ENCODE data around the gene ZBTB39. TPM values are rescaled to one million over a fixed set of nuclear protein-coding genes. Genes with fewer than 3 reads are reported as not detected.

Gene ZBTB39
- total RNA-seq, 1 donor from 2014 or later, result 4.7 TPM

DNA sequence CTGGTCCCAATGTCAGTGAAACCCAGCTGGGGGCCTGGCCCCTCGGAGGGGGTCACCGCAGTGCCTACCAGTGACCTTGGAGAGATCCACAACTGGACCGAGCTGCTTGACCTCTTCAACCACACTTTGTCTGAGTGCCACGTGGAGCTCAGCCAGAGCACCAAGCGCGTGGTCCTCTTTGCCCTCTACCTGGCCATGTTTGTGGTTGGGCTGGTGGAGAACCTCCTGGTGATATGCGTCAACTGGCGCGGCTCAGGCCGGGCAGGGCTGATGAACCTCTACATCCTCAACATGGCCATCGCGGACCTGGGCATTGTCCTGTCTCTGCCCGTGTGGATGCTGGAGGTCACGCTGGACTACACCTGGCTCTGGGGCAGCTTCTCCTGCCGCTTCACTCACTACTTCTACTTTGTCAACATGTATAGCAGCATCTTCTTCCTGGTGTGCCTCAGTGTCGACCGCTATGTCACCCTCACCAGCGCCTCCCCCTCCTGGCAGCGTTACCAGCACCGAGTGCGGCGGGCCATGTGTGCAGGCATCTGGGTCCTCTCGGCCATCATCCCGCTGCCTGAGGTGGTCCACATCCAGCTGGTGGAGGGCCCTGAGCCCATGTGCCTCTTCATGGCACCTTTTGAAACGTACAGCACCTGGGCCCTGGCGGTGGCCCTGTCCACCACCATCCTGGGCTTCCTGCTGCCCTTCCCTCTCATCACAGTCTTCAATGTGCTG lies 11.0 kb downstream of the ZBTB39 start:
- TF ChIP-seq CTCF (conservative IDR thresholded peaks at IDR 0.05; ENCODE audit: low read depth, low read length), result no peak
- H3K4me3 ChIP-seq (ENCODE audit: low read depth, low read length), result no peak overlapping the region
- DNase-seq (ENCODE audit: low read depth), result no peak

GRCh38 chr12:56994231-56994746 lies 12.1 kb downstream of the ZBTB39 start:
- TF ChIP-seq CTCF (conservative IDR thresholded peaks at IDR 0.05; ENCODE audit: low read depth, low read length), result no peak
- H3K4me3 ChIP-seq (ENCODE audit: low read depth, low read length), result no peak overlapping the region
- no peak for DNase-seq (ENCODE audit: low read depth)

- H3K4me3 ChIP-seq (ENCODE audit: low read depth, low read length), result no peak overlapping the region
- no peak for DNase-seq (ENCODE audit: low read depth)
- no peak for TF ChIP-seq CTCF (conservative IDR thresholded peaks at IDR 0.05; ENCODE audit: low read depth, low read length)
Observed at GRCh38 chr12:56993346-56993745, 13.0 kb downstream of the ZBTB39 start.

DNA sequence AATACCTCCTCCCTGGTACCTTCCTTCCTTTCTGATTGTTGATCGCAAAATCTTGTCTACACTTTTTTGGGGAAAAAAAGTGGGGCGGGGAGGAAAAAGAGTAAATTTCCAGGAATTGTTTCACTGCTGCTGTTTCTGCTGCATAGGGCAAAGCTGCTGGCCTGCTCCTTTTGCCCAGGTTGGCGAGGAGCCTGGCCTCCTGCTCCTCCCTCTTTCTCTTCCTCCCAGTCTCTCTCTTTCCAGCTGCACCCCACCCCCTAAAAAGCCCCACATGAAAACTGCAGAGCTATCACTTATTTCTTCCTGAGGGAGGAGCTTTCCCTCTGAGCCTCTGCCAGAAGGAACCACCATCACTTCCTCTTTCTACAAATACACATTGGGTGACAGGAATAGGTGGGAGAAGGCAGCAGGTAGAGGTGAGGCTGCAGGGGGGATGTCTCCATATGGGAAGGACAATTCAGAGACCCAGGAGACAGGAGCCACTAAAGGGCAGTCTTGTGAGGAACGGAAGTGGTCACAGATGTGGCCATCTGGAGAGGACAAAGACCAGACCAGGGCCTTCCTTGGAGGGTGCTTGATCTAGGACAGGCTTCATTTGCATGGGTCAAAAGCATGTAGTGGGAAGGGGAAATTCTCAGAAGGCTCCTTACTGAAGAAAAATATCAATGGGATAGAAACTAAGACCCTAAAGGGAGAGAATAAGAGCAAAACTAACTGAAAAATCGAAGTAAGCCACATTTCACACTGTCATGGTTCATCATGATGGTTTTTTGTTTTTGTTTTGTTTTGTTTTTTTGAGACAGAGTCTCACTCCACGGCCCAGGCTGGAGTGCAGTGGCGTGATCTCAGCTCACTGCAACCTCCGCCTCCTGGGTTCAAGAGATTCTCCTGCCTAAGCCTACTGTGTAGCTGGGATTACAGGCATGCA lies 14.8 kb downstream of the ZBTB39 start:
- DNase-seq (ENCODE audit: low read depth), result no peak
- H3K4me3 ChIP-seq (ENCODE audit: low read depth, low read length), result no peak overlapping the region
- TF ChIP-seq CTCF (conservative IDR thresholded peaks at IDR 0.05; ENCODE audit: low read depth, low read length), result no peak

DNA sequence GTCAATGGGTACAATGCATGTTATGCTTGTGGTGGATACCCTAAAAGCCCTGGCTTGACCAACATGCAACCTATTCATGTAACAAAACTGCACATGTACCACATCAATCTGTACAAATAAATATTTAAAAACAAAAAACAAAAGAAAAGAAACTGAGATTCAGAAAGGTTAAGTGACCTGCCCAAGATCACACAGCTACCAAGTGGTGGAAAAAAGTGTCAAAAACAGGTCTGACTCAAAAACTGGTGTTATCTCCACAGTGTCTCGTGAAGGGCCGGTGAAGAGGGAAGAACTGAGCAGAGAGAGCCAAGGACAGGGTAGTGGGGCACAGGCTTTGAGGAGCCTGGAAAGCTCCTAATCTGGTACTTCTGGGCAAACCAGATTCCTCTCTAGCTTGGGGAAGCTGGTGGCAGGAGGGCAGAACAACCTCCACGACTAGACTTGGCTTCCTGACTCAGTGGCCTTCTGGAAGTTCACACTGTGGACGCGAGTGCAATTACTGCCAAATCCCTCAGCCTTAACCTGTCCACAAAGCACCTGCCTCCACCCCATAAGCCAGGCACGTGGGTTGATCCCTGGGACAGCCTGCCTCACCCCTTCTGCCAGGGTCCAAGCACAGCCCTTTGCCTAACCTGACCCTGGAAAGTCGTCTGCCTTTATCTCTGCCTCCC lies 15.6 kb downstream of the ZBTB39 start:
- no peak for TF ChIP-seq CTCF (conservative IDR thresholded peaks at IDR 0.05; ENCODE audit: low read depth, low read length)
- no peak for DNase-seq (ENCODE audit: low read depth)
- no peak overlapping the region for H3K4me3 ChIP-seq (ENCODE audit: low read depth, low read length)

GRCh38 chr12:56989861-56990610 lies 16.3 kb downstream of the ZBTB39 start:
- DNase-seq (ENCODE audit: low read depth), result no peak
- TF ChIP-seq CTCF (conservative IDR thresholded peaks at IDR 0.05; ENCODE audit: low read depth, low read length), result no peak

More at GRCh38 chr12:56989861-56990610, 16.3 kb downstream of the ZBTB39 start:
- no peak overlapping the region for H3K4me3 ChIP-seq (ENCODE audit: low read depth, low read length)

Data from epithelial cell of proximal tubule (primary cell).